SK-N-SH (cell line): ENCODE measurements around the gene HSD3B7. TPM values are rescaled to one million over a fixed set of nuclear protein-coding genes. Genes with fewer than 3 reads are reported as not detected.

ENCODE experiments used
- CTCF ChIA-PET: fragments of 300-600, 350-600 bp; formaldehyde crosslinking; extraction: SDS; loops from one replicate; lab custom pipeline; 2021; lab: Yijun Ruan, JAX
- POLR2A ChIA-PET: fragments of 350-600 bp; sonication (Branson Sonifier 250); formaldehyde crosslinking; extraction: SDS; loops from one replicate; lab custom pipeline; 2020; ENCODE audit warnings: antibody characterized with exemption, inconsistent platforms; lab: Yijun Ruan, JAX
- DNase-seq: peaks from one replicate; pipeline ENCODE4 v3.0.0; 2012
- H2AFZ ChIP-seq: fragments of 200-600 bp; sonication (generic); 2 replicates; pipeline ENCODE4 v1.8.1; 2016; ENCODE audit warnings: antibody characterized with exemption, mild to moderate bottlenecking, low read depth
- H3F3A ChIP-seq: fragments of 200-600 bp; sonication (generic); replicated peaks from 2 replicates; pipeline ENCODE3; 2016; ENCODE audit warnings: antibody characterized with exemption, mild to moderate bottlenecking; ENCODE audit not compliant: insufficient read depth
- H3K27ac ChIP-seq, 2 experiments: fragments of 200-500 bp in 1 of 2; fragments of 200-600 bp in 1 of 2; sonication (Bioruptor generic) in 1 of 2; sonication (generic), shearing (Covaris generic) in 1 of 2; 2 replicates each; pipeline versions ENCODE4 v1.5.1 to v1.6.1; 2014 to 2016; ENCODE audit warnings: low read depth in 2 of 2, inconsistent platforms in 1 of 2, low read length in 1 of 2, mild to moderate bottlenecking in 1 of 2, mixed read lengths in 1 of 2
- H3K27me3 ChIP-seq: fragments of 200-600 bp; sonication (generic), shearing (Covaris generic); 2 replicates; pipeline ENCODE4 v1.6.1; 2016; ENCODE audit warnings: mixed run types; ENCODE audit not compliant: insufficient read depth
- H3K36me3 ChIP-seq, 2 experiments: fragments of 200-500 bp in 1 of 2; fragments of 200-600 bp in 1 of 2; sonication (Bioruptor generic) in 1 of 2; sonication (generic) in 1 of 2; replicated peaks in 1 of 2; 2 replicates each; pipeline versions ENCODE3 to v1.5.1; 2014 to 2016; ENCODE audit warnings: low read length in 1 of 2, mild to moderate bottlenecking in 1 of 2; ENCODE audit not compliant: insufficient read depth in 2 of 2, control insufficient read depth in 1 of 2
- H3K4me1 ChIP-seq, 2 experiments: fragments of 200-500 bp in 1 of 2; fragments of 200-600 bp in 1 of 2; sonication (Bioruptor generic) in 1 of 2; sonication (generic), shearing (Covaris generic) in 1 of 2; 2 replicates each; pipeline versions ENCODE4 v1.5.1 to v1.6.1; 2014 to 2016; ENCODE audit warnings: low read depth in 1 of 2, low read length in 1 of 2, mixed run types in 1 of 2; ENCODE audit not compliant: insufficient read depth in 2 of 2, control insufficient read depth in 1 of 2
- H3K4me2 ChIP-seq: fragments of 200-600 bp; sonication (generic), shearing (Covaris generic); 2 replicates; pipeline ENCODE4 v1.6.1; 2017; ENCODE audit warnings: mixed run types
- H3K4me3 ChIP-seq, 2 experiments: fragments of 200-500 bp in 1 of 2; fragments of 200-600 bp in 1 of 2; sonication (Bioruptor generic) in 1 of 2; sonication (generic), shearing (Covaris generic) in 1 of 2; 2 replicates each; pipeline versions ENCODE4 v1.5.1 to v1.8.1; 2014 to 2016; ENCODE audit warnings: low read depth in 2 of 2, inconsistent platforms in 1 of 2, low read length in 1 of 2, mild to moderate bottlenecking in 1 of 2, mixed read lengths in 1 of 2, moderate library complexity in 1 of 2
- H3K79me2 ChIP-seq: fragments of 200-600 bp; sonication (generic); 2 replicates; pipeline ENCODE4 v1.8.1; 2017; ENCODE audit warnings: mild to moderate bottlenecking; ENCODE audit not compliant: insufficient read depth
- H3K9ac ChIP-seq: fragments of 200-600 bp; sonication (generic); 2 replicates; pipeline ENCODE4 v1.6.1; 2017; ENCODE audit warnings: mixed run types
- H3K9me2 ChIP-seq: fragments of 200-600 bp; sonication (generic); 2 replicates; pipeline ENCODE4 v1.6.1; 2017; ENCODE audit warnings: mixed run types
- H3K9me3 ChIP-seq: fragments of 200-600 bp; sonication (generic); 2 replicates; pipeline ENCODE4 v1.6.1; 2017; ENCODE audit warnings: mixed run types, mild to moderate bottlenecking, moderate library complexity
- H4K20me1 ChIP-seq: fragments of 200-600 bp; sonication (generic); 2 replicates; pipeline ENCODE4 v1.6.1; 2017; ENCODE audit warnings: mild to moderate bottlenecking, mixed run types; ENCODE audit not compliant: insufficient read depth
- CHD2 ChIP-seq: fragments of 150-350 bp; IDR thresholded peaks from 2 replicates; pipeline ENCODE4 v1.6.1; 2018; ENCODE audit warnings: low read length; ENCODE audit not compliant: partially characterized antibody
- EP300 ChIP-seq, 2 experiments: IDR thresholded peaks; 2 replicates each; pipeline versions ENCODE4 v1.4.0 to v1.6.1; 2012; ENCODE audit warnings: borderline replicate concordance in 1 of 2, low read depth in 1 of 2, low read length in 1 of 2
- FOXJ3 ChIP-seq: sonication (generic); formaldehyde crosslinking; IDR thresholded peaks from 2 replicates; pipeline ENCODE4 v1.5.1; 2020; ENCODE audit warnings: mild to moderate bottlenecking, missing genetic modification reagents
- FOXM1 ChIP-seq: IDR thresholded peaks from 2 replicates; pipeline ENCODE4 v1.4.0; 2012; ENCODE audit warnings: low read depth, mild to moderate bottlenecking
- MEF2A ChIP-seq: IDR thresholded peaks from 2 replicates; pipeline ENCODE4 v1.4.0; 2012; ENCODE audit warnings: low read depth, borderline replicate concordance
- MXI1 ChIP-seq: IDR thresholded peaks from 2 replicates; pipeline ENCODE4 v1.6.1; 2012; ENCODE audit warnings: mild to moderate bottlenecking, low read depth, low read length, improper control_type of control experiment
- NFIC ChIP-seq: IDR thresholded peaks from 2 replicates; pipeline ENCODE4 v1.4.0; 2012; ENCODE audit warnings: borderline replicate concordance
- NRF1 ChIP-seq: IDR thresholded peaks from 2 replicates; pipeline ENCODE4 v1.6.1; 2012; ENCODE audit warnings: low read depth, mild to moderate bottlenecking, low read length
- POLR2AphosphoS5 ChIP-seq: IDR thresholded peaks from 2 replicates; pipeline ENCODE4 v1.6.1; 2012; ENCODE audit warnings: low read depth, low read length
- RFX5 ChIP-seq: IDR thresholded peaks from 2 replicates; pipeline ENCODE4 v1.6.1; 2012; ENCODE audit warnings: mild to moderate bottlenecking, improper control_type of control experiment, low read length
- SMC3 ChIP-seq: IDR thresholded peaks from 2 replicates; pipeline ENCODE4 v1.6.1; 2012; ENCODE audit warnings: low read depth, low read length, improper control_type of control experiment
- TCF12 ChIP-seq: IDR thresholded peaks from 2 replicates; pipeline ENCODE4 v1.4.0; 2012
- TEAD4 ChIP-seq: IDR thresholded peaks from 2 replicates; pipeline ENCODE4 v1.4.0; 2012; ENCODE audit warnings: mild to moderate bottlenecking, borderline replicate concordance; ENCODE audit not compliant: insufficient read depth
- YY1 ChIP-seq: IDR thresholded peaks from 2 replicates; pipeline ENCODE4 v1.4.0; 2012; ENCODE audit warnings: low read depth, mild to moderate bottlenecking
- WGBS: methylation state at CpG from one replicate; pipeline ENCODE4 v1.1.6; 2017; ENCODE audit warnings: low lambda C conversion rate; 5-methylcytosine and 5-hydroxymethylcytosine counted together
- polyA plus RNA-seq, 3 experiments: library from polyadenylated mRNA; depleted of rRNA; stranded (reverse); fragments of >200 nt; gene quantifications; 2 replicates each; pipeline ENCODE4 v1.2.3, GENCODE V29; 2012
- TF ChIP-seq, protein P1 (sequence below): fragments of 200-600 bp; sonication (generic); IDR thresholded peaks from 2 replicates; pipeline ENCODE4 v1.6.1; 2017; ENCODE audit warnings: antibody characterized with exemption, mild to moderate bottlenecking, moderate library complexity
- TF ChIP-seq, protein P2 (sequence below): fragments of 150-350 bp; IDR thresholded peaks from 2 replicates; pipeline ENCODE4 v1.6.1; 2017; ENCODE audit warnings: antibody characterized with exemption, low read length, low read depth, borderline replicate concordance
- TF ChIP-seq, protein P3 (sequence below): fragments of 150-350 bp; IDR thresholded peaks from 2 replicates; pipeline ENCODE4 v1.6.1; 2016; ENCODE audit warnings: mild to moderate bottlenecking, low read depth, low read length

The HSD3B7 gene
- polyA plus RNA-seq, 1 of the 3 experiments (the other 2 are of a cell fraction) = 12.2 TPM

DNA sequence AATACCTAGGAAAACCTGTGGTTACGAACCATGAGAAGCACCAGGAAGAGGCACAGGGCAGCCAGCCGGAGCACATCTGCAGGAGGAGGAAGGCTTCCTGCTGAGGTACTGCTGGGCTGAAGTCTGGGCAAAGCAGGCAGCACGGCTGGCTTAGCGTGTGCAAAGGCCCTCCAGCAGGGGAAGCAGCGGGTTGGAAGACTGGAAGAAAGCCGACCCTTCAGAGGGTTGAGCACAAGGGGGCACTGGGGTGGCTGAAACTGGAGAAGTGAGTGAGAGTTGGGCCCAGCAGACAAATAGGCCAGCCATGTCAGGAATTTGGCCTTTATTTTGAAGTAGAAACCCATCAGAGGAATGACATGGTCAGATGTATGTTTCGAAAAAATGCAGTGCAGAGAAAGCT is 12.1 kb upstream of the HSD3B7 start:
- peaks cover 39 to 45% of the 10 kb centered on the region in 2 experiments for H3K36me3 ChIP-seq
- H3K27me3 ChIP-seq = no peaks in the 10 kb centered on the region
- no peaks in the 10 kb centered on the region for H3F3A ChIP-seq
- no peak overlapping the region for H3K9ac ChIP-seq
- no peak for DNase-seq
- whole genome bisulfite sequencing = 98% methylated on average over 7 of the region's 7 CpGs
- TF ChIP-seq, protein P1, sequence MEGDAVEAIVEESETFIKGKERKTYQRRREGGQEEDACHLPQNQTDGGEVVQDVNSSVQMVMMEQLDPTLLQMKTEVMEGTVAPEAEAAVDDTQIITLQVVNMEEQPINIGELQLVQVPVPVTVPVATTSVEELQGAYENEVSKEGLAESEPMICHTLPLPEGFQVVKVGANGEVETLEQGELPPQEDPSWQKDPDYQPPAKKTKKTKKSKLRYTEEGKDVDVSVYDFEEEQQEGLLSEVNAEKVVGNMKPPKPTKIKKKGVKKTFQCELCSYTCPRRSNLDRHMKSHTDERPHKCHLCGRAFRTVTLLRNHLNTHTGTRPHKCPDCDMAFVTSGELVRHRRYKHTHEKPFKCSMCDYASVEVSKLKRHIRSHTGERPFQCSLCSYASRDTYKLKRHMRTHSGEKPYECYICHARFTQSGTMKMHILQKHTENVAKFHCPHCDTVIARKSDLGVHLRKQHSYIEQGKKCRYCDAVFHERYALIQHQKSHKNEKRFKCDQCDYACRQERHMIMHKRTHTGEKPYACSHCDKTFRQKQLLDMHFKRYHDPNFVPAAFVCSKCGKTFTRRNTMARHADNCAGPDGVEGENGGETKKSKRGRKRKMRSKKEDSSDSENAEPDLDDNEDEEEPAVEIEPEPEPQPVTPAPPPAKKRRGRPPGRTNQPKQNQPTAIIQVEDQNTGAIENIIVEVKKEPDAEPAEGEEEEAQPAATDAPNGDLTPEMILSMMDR = peak; percentile 27; the same call in 1 of the 2 replicates
- no peak for TF ChIP-seq EP300 (IDR thresholded peaks at IDR 0.05; ENCODE audit: borderline replicate concordance in 1 of 2, low read depth in 1 of 2, low read length in 1 of 2)
- no peak for TF ChIP-seq RFX5
- TF ChIP-seq TEAD4 = no peak
- TF ChIP-seq YY1 = no peak
- TF ChIP-seq NFIC = no peak
- no peak for TF ChIP-seq MEF2A
- TF ChIP-seq POLR2AphosphoS5 = no peak
- TF ChIP-seq, all 33 proteins: peak for 1
- H3K4me3 ChIP-seq = no peak overlapping the region
- H4K20me1 ChIP-seq = no peaks in the 10 kb centered on the region
- CTCF ChIA-PET = interaction anchor here (1.4 kb wide), 1 partner anchor 12 kb away, joined by 9 read pairs; the partner anchor contains the start of gene HSD3B7
- H3K79me2 ChIP-seq = no peaks in the 10 kb centered on the region
- H3K4me2 ChIP-seq = no peak overlapping the region
- no peaks in the 10 kb centered on the region for H3K9me2 ChIP-seq
- H3K27ac ChIP-seq = no peak overlapping the region
- no peak overlapping the region for H2AFZ ChIP-seq
- POLR2A ChIA-PET = interaction anchor here (0.6 kb wide), 1 partner anchor 418 kb away, joined by 3 read pairs; no protein-coding TSS in a partner anchor
- no peaks in the 10 kb centered on the region for H3K4me1 ChIP-seq
- no peaks in the 10 kb centered on the region for H3K9me3 ChIP-seq

DNA sequence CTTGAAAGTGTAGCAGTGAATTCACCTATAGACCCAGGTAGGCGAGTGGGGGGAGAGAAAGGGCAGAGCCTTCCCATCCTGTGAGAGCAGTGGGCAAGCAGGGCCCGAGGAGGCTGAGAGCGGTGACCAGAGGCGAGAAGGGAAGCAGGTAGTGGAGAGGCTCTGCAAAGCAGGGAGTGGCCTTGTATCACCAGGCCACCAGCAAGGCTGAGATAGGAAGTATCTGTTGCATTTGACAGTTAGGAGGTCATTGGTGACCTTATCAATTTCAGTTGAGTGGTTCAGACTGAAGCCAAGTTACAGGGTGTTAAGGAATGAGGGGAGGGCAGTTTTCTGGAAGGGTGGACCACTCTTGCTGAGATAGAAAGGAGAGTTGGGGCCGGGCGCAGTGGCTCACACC is 10.7 kb upstream of the HSD3B7 start:
- H3K9me3 ChIP-seq = no peaks in the 10 kb centered on the region
- 97% methylated on average over 6 of the region's 6 CpGs for WGBS
- H3F3A ChIP-seq = no peaks in the 10 kb centered on the region
- TF ChIP-seq, protein P2, sequence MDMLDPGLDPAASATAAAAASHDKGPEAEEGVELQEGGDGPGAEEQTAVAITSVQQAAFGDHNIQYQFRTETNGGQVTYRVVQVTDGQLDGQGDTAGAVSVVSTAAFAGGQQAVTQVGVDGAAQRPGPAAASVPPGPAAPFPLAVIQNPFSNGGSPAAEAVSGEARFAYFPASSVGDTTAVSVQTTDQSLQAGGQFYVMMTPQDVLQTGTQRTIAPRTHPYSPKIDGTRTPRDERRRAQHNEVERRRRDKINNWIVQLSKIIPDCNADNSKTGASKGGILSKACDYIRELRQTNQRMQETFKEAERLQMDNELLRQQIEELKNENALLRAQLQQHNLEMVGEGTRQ = no peak
- TF ChIP-seq TEAD4 (no peak), TCF12 (no peak), NRF1 (no peak), MXI1 (no peak), MEF2A (no peak), EP300 (IDR thresholded peaks at IDR 0.05; ENCODE audit: borderline replicate concordance in 1 of 2, low read depth in 1 of 2, low read length in 1 of 2) (no peak), FOXM1 (no peak), SMC3 (no peak), CHD2 (no peak), POLR2AphosphoS5 (no peak), FOXJ3 (CRISPR knock-in tag) (no peak), YY1 (no peak)
- TF ChIP-seq, protein P3, sequence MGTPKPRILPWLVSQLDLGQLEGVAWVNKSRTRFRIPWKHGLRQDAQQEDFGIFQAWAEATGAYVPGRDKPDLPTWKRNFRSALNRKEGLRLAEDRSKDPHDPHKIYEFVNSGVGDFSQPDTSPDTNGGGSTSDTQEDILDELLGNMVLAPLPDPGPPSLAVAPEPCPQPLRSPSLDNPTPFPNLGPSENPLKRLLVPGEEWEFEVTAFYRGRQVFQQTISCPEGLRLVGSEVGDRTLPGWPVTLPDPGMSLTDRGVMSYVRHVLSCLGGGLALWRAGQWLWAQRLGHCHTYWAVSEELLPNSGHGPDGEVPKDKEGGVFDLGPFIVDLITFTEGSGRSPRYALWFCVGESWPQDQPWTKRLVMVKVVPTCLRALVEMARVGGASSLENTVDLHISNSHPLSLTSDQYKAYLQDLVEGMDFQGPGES = no peak
- H3K79me2 ChIP-seq = no peaks in the 10 kb centered on the region
- H4K20me1 ChIP-seq = no peaks in the 10 kb centered on the region
- no peak overlapping the region for H3K4me3 ChIP-seq
- no peak overlapping the region for H3K9ac ChIP-seq
- H3K4me2 ChIP-seq = no peak overlapping the region
- ChIA-PET POLR2A (no interaction called here), CTCF (no interaction called here)
- no peak overlapping the region for H2AFZ ChIP-seq
- no peaks in the 10 kb centered on the region for H3K9me2 ChIP-seq
- no peak overlapping the region for H3K27ac ChIP-seq
- H3K4me1 ChIP-seq = no peaks in the 10 kb centered on the region
- H3K27me3 ChIP-seq = no peaks in the 10 kb centered on the region
- peaks cover 36 to 41% of the 10 kb centered on the region in 2 experiments for H3K36me3 ChIP-seq
- DNase-seq = no peak
